ENCODE data around the gene SPRYD3.

SPRYD3 gene

GRCh38 chr12:53025250-53025649 is 53.9 kb downstream of the SPRYD3 start:
- no peaks in the 10 kb centered on the region for H3K27me3 ChIP-seq (ENCODE audit: low read depth, low read length)
- H3K4me1 ChIP-seq (ENCODE audit: low read length) = no peaks in the 10 kb centered on the region
- peaks cover 64% of the 10 kb centered on the region for H3K36me3 ChIP-seq (replicated peaks; ENCODE audit: low read depth, low read length)
- no peaks in the 10 kb centered on the region; the same call in 1 of the 2 replicates for H4K20me1 ChIP-seq (ENCODE audit: insufficient read depth, low read length)
- no peak overlapping the region for H3K9ac ChIP-seq (ENCODE audit: low read length)
- no peak overlapping the region for H2AFZ ChIP-seq (ENCODE audit: low read depth, low read length)
- H3K27ac ChIP-seq (ENCODE audit: low read length) = no peak overlapping the region
- no peak overlapping the region for H3K4me3 ChIP-seq (ENCODE audit: low read length)
- no peak overlapping the region for H3K4me2 ChIP-seq (ENCODE audit: low read length)
- peaks cover 14% of the 10 kb centered on the region for H3K79me2 ChIP-seq (ENCODE audit: low read length)
- H3K9me3 ChIP-seq (ENCODE audit: insufficient read depth, low read length) = no peaks in the 10 kb centered on the region
- TF ChIP-seq EZH2phosphoT487 (IDR thresholded peaks at IDR 0.05; ENCODE audit: low read depth) = no peak
- TF ChIP-seq CTCF (IDR thresholded peaks at IDR 0.05; ENCODE audit: low read depth, low read length) = no peak

GRCh38 chr12:53014709-53015108 is 64.5 kb downstream of the SPRYD3 start:
- no peak overlapping the region for H3K9ac ChIP-seq (ENCODE audit: low read length)
- H3K79me2 ChIP-seq (ENCODE audit: low read length) = peaks cover 90% of the 10 kb centered on the region
- H3K27ac ChIP-seq (ENCODE audit: low read length) = no peak overlapping the region
- H4K20me1 ChIP-seq (ENCODE audit: insufficient read depth, low read length) = peaks cover 75% of the 10 kb centered on the region
- no peaks in the 10 kb centered on the region for H3K9me3 ChIP-seq (ENCODE audit: insufficient read depth, low read length)
- TF ChIP-seq CTCF (IDR thresholded peaks at IDR 0.05; ENCODE audit: low read depth, low read length) = no peak
- TF ChIP-seq EZH2phosphoT487 (IDR thresholded peaks at IDR 0.05; ENCODE audit: low read depth) = no peak
- H2AFZ ChIP-seq (ENCODE audit: low read depth, low read length) = no peak overlapping the region
- H3K4me2 ChIP-seq (ENCODE audit: low read length) = no peak overlapping the region
- no peak overlapping the region for H3K4me3 ChIP-seq (ENCODE audit: low read length)
- H3K4me1 ChIP-seq (ENCODE audit: low read length) = peaks cover 8% of the 10 kb centered on the region; the same call in 1 of the 2 replicates
- no peaks in the 10 kb centered on the region for H3K27me3 ChIP-seq (ENCODE audit: low read depth, low read length)
- peaks cover 58% of the 10 kb centered on the region for H3K36me3 ChIP-seq (replicated peaks; ENCODE audit: low read depth, low read length)
